Measurements from ENCODE around the gene SHPK. TPM values are rescaled to one million over a fixed set of nuclear protein-coding genes. Genes with fewer than 3 reads are reported as not detected.

Gene SHPK, protein sequence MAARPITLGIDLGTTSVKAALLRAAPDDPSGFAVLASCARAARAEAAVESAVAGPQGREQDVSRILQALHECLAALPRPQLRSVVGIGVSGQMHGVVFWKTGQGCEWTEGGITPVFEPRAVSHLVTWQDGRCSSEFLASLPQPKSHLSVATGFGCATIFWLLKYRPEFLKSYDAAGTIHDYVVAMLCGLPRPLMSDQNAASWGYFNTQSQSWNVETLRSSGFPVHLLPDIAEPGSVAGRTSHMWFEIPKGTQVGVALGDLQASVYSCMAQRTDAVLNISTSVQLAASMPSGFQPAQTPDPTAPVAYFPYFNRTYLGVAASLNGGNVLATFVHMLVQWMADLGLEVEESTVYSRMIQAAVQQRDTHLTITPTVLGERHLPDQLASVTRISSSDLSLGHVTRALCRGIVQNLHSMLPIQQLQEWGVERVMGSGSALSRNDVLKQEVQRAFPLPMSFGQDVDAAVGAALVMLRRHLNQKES
- total RNA-seq, result 10 to 100 TPM in 3 of 4 donors, 1 to 10 TPM in 1; 7.3 to 16.8 (median 10.8) TPM

DNA sequence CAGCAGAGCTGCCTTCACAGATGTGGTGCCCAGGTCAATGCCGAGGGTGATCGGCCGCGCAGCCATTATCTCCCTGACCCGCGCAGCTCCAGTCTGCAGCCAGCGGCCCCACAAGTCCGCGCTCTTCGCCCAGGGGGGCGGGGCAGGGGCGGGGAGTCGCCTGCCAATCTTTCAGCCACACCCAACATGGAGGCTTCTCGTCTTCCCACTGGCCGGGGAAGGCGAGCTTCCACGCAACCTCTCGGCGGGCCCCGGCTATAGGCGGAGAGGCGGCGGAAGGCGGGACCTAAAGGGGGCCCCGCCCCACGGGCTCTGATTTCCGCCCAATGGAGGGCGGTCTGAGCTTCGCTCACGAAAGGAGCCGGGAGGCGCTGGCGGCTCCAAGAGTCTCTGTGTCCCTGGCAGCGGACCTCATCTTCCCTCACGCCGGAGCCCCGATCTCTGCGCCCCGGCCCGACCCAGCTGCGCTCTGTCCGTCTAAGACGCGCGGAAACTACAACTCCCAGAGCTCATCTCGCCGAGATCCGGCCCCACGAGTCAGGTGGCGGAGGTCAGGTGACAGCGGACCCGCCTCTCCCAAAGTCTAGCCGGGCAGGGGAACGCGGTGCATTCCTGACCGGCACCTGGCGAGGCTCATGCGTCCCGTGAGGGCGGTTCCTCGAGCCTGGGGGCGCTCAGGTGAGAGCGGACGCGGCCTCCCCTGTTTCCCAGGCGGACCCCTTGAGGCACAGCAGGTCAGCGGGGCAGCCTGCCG lies at the start of gene SHPK, which contains the start of gene CTNS:
Gene SHPK, minus strand, starts transcription at position 97 of the 754 bp plus-strand sequence. Its CDS starts 31 bp downstream, at position 66.
Gene CTNS, plus strand, starts transcription at position 607 of the 754 bp plus-strand sequence. CDS start 3,447 bp downstream, outside the sequence.
- TF ChIP-seq, protein P1, sequence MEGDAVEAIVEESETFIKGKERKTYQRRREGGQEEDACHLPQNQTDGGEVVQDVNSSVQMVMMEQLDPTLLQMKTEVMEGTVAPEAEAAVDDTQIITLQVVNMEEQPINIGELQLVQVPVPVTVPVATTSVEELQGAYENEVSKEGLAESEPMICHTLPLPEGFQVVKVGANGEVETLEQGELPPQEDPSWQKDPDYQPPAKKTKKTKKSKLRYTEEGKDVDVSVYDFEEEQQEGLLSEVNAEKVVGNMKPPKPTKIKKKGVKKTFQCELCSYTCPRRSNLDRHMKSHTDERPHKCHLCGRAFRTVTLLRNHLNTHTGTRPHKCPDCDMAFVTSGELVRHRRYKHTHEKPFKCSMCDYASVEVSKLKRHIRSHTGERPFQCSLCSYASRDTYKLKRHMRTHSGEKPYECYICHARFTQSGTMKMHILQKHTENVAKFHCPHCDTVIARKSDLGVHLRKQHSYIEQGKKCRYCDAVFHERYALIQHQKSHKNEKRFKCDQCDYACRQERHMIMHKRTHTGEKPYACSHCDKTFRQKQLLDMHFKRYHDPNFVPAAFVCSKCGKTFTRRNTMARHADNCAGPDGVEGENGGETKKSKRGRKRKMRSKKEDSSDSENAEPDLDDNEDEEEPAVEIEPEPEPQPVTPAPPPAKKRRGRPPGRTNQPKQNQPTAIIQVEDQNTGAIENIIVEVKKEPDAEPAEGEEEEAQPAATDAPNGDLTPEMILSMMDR (IDR thresholded peaks at IDR 0.05; ENCODE audit: low read depth), result no peak

DNA sequence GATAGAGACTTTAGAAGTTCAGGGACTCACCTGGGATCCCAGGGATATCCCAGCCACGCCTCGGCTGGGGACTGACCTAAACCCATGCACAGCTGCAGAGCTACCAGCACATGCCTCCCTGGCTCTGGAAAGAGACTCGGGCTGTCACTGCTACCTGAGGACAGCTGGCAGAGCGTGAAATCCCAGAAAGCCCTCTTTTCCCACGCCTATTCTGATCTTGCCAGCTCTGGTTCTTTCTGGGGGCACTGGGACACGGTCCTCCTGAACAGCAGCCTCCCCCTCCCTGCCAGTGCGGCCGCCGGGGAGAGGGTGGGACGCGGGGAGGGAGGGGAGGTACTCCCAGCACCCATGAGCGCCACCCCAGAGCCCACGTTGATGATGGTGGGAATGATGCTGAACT lies 49.1 kb upstream of the SHPK start:
- TF ChIP-seq, protein P1 (IDR thresholded peaks at IDR 0.05; ENCODE audit: low read depth), result no peak

DNA sequence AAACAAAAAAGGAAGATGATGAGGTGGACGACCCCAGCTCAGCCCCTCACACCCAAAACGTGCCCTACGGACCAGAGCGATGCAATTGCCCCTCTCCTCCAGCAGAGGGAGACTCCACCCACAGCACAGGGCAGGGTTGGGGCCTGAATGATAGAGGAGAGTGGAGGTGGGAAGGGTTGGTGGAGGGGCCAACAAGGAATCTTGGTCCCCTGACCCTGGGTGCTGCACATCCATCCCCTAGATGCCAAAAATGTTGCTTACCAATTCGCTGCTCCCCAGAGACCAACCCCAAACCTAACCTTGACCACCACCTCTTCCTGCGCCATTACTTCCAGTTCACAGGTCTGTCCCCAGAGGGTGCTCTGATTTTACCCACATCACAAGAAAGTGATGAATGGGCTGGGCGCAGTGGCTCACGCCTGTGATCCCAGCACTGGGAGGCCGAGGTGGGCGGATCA lies 47.0 kb upstream of the SHPK start:
- TF ChIP-seq, protein P1 (IDR thresholded peaks at IDR 0.05; ENCODE audit: low read depth), result no peak

DNA sequence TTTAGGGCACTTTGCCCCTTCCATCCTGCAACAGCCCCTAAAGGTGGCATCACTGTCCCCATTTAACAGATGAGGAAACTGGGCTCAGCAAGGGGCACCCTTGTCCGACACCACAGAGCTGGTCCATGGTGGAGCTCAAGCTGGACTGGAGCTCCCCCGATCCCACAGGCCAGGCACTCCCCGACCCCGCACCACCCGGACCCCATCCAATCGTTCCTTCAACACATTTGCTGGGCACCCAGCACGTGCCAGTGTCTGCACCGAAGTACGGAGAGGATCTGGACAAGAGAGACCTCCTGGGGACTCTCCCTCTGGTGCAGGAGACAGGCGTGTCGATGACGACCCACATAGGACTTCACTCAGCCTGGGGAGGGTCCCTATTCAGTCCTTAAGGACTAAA lies 46.0 kb upstream of the SHPK start:
- TF ChIP-seq, protein P1 (IDR thresholded peaks at IDR 0.05; ENCODE audit: low read depth), result no peak

DNA sequence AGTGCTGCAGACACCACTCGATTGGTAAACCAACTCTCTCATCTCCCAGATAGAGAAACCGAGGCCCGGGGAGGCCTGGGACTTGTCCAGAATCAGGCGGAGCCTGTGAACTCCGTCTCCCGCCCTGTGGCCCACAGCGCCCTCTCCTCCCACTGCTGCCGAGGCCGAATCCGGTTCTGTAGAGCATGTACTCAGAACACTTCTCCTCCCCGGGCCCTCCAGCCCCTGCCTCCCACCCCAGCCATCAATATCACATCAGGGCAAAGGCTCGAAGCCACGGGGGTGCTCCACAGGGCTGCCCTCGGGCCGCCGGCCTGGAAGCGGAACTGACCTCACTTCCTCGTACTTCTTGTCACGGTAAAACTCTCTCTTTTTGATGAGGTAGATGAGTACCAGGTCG lies 45.5 kb upstream of the SHPK start:
- TF ChIP-seq, protein P1 (IDR thresholded peaks at IDR 0.05; ENCODE audit: low read depth), result no peak

DNA sequence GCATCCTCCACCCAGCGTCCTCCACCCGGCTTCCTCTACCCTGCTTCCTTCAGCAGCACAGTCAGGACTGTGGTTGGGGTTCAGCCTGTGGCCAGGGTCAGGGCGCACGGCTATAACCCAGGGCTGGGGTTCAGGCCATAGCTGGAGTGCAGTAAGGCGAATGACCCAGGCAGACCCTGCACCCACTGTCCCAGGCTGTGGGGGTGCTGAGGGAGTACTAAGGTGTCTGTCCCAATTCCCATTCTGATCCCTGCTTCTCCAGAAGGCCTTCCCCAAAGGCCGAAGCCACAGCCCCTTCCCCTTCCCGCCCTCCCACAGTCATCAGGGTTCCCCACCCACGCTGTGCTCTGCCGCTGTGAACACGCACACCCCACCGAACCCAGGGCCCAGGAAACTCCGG lies 45.0 kb upstream of the SHPK start:
- TF ChIP-seq, protein P1 (IDR thresholded peaks at IDR 0.05; ENCODE audit: low read depth), result no peak
